ENCODE results near the gene PSEN2.
"Not testable (repeated sequence)": the region's sequence is repeated elsewhere in the genome, so short reads cannot be mapped to it uniquely, and the experiment has no call there.

DNA sequence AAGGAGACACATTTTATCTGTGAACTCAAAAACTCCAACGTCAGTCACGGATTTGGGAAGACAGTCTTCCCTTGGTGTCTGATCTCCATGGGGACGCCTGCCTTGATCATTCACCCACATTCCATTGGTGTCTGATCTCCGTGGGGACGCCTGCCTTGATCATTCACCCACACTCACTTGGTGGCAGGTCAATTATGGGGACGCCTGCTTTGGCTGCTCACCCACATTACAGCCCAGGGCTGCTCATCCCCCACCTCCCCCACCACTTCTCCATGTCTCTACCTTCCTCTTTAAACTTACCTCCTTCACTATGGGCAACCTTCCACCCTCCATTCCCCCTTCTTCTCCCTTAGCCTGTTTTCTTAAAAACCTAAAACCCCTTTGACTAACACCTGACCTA, 36.2 kb upstream of the PSEN2 start:
- TF ChIP-seq, protein P1, sequence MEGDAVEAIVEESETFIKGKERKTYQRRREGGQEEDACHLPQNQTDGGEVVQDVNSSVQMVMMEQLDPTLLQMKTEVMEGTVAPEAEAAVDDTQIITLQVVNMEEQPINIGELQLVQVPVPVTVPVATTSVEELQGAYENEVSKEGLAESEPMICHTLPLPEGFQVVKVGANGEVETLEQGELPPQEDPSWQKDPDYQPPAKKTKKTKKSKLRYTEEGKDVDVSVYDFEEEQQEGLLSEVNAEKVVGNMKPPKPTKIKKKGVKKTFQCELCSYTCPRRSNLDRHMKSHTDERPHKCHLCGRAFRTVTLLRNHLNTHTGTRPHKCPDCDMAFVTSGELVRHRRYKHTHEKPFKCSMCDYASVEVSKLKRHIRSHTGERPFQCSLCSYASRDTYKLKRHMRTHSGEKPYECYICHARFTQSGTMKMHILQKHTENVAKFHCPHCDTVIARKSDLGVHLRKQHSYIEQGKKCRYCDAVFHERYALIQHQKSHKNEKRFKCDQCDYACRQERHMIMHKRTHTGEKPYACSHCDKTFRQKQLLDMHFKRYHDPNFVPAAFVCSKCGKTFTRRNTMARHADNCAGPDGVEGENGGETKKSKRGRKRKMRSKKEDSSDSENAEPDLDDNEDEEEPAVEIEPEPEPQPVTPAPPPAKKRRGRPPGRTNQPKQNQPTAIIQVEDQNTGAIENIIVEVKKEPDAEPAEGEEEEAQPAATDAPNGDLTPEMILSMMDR (IDR thresholded peaks at IDR 0.05; ENCODE audit: low read depth, low read length), result not testable (repeated sequence)
- TF ChIP-seq EZH2phosphoT487 (IDR thresholded peaks at IDR 0.05; ENCODE audit: low read depth), result not testable (repeated sequence)
